Nephron (organoid): ENCODE results near the gene NINJ2.

Experiments
- H3K27ac Mint-ChIP-seq, 3 experiments: 2 replicates each; pipeline ENCODE4 v1.8.0; 2020; ENCODE audit warnings: mixed read lengths in 3 of 3, mild to moderate bottlenecking in 2 of 3, moderate library complexity in 1 of 3
- H3K27me3 Mint-ChIP-seq: 2 replicates; pipeline ENCODE4 v1.8.0; 2021; ENCODE audit warnings: low read depth, mild to moderate bottlenecking, moderate library complexity, mixed read lengths
- H3K36me3 Mint-ChIP-seq: 2 replicates; pipeline ENCODE4 v1.8.0; 2020; ENCODE audit warnings: low read depth, mixed read lengths
- H3K4me1 Mint-ChIP-seq: 2 replicates; pipeline ENCODE4 v1.8.0; 2020; ENCODE audit warnings: mixed read lengths
- H3K4me3 Mint-ChIP-seq, 3 experiments: 2 replicates each; pipeline ENCODE4 v1.8.0; 2020; ENCODE audit warnings: mild to moderate bottlenecking in 3 of 3, mixed read lengths in 3 of 3, moderate library complexity in 2 of 3
- H3K9me3 Mint-ChIP-seq: 2 replicates; pipeline ENCODE4 v1.8.0; 2020; ENCODE audit warnings: mixed read lengths
- CTCF ChIP-seq, 3 experiments: fragments of 200-600 bp; sonication (generic); IDR thresholded peaks; one replicate each; pipeline ENCODE4 v1.5.0; 2021; ENCODE audit warnings: antibody characterized with exemption in 3 of 3; ENCODE audit not compliant: unreplicated experiment in 3 of 3

NINJ2 gene

GRCh38 chr12:526089-526488 is 137.2 kb downstream of the NINJ2 start:
- peaks cover 17% of the 10 kb centered on the region for H3K9me3 Mint-ChIP-seq
- H3K27ac Mint-ChIP-seq = no peak overlapping the region
- H3K4me1 Mint-ChIP-seq = peaks cover 36% of the 10 kb centered on the region
- no peaks in the 10 kb centered on the region for H3K27me3 Mint-ChIP-seq
- H3K36me3 Mint-ChIP-seq = no peaks in the 10 kb centered on the region
- H3K4me3 Mint-ChIP-seq = no peak overlapping the region
- TF ChIP-seq CTCF (IDR thresholded peaks at IDR 0.05; ENCODE audit: unreplicated experiment in 3 of 3) = no peak

GRCh38 chr12:524167-524951 is 138.9 kb downstream of the NINJ2 start:
- no peak overlapping the region for H3K27ac Mint-ChIP-seq
- no peak for TF ChIP-seq CTCF (IDR thresholded peaks at IDR 0.05; ENCODE audit: unreplicated experiment in 3 of 3)
- no peaks in the 10 kb centered on the region for H3K27me3 Mint-ChIP-seq
- H3K4me1 Mint-ChIP-seq = peaks cover 33% of the 10 kb centered on the region
- no peak overlapping the region for H3K4me3 Mint-ChIP-seq
- peaks cover 6% of the 10 kb centered on the region for H3K9me3 Mint-ChIP-seq
- no peaks in the 10 kb centered on the region for H3K36me3 Mint-ChIP-seq

GRCh38 chr12:522692-523378 is 140.4 kb downstream of the NINJ2 start:
- H3K9me3 Mint-ChIP-seq = peaks cover 3% of the 10 kb centered on the region

GRCh38 chr12:520119-520518 is 143.1 kb downstream of the NINJ2 start:
- no peak overlapping the region for H3K27ac Mint-ChIP-seq

More at GRCh38 chr12:522692-523378, 140.4 kb downstream of the NINJ2 start:
- no peak for TF ChIP-seq CTCF (IDR thresholded peaks at IDR 0.05; ENCODE audit: unreplicated experiment in 3 of 3)
- H3K4me1 Mint-ChIP-seq = peaks cover 33% of the 10 kb centered on the region
- no peaks in the 10 kb centered on the region for H3K27me3 Mint-ChIP-seq
- H3K36me3 Mint-ChIP-seq = no peaks in the 10 kb centered on the region
- H3K27ac Mint-ChIP-seq = no peak overlapping the region
- H3K4me3 Mint-ChIP-seq = no peak overlapping the region

GRCh38 chr12:517538-517937 is 145.7 kb downstream of the NINJ2 start:
- no peak overlapping the region for H3K27ac Mint-ChIP-seq

More at GRCh38 chr12:520119-520518, 143.1 kb downstream of the NINJ2 start:
- Mint-ChIP-seq H3K4me3 (no peak overlapping the region), H3K9me3 (no peaks in the 10 kb centered on the region), H3K4me1 (peaks cover 29% of the 10 kb centered on the region), H3K36me3 (no peaks in the 10 kb centered on the region), H3K27me3 (no peaks in the 10 kb centered on the region)
- TF ChIP-seq CTCF (IDR thresholded peaks at IDR 0.05; ENCODE audit: unreplicated experiment in 3 of 3) = no peak

More at GRCh38 chr12:517538-517937, 145.7 kb downstream of the NINJ2 start:
- Mint-ChIP-seq H3K9me3 (peaks cover 3% of the 10 kb centered on the region), H3K36me3 (no peaks in the 10 kb centered on the region), H3K4me1 (peaks cover 14% of the 10 kb centered on the region), H3K4me3 (no peak overlapping the region), H3K27me3 (peaks cover 3% of the 10 kb centered on the region)
- TF ChIP-seq CTCF (IDR thresholded peaks at IDR 0.05; ENCODE audit: unreplicated experiment in 3 of 3) = no peak
